SIG-M5 (cell line): ENCODE data around the gene NLRC3.

ENCODE experiments used
- DNase-seq: peaks from one replicate; lab custom pipeline; 2025; lab: John Stamatoyannopoulos, UW

The NLRC3 gene

GRCh38 chr16:3580251-3580651, 3.0 kb upstream of the NLRC3 start:
- no peak for DNase-seq

- no peak for DNase-seq
Measured at GRCh38 chr16:3579776-3580175, 2.6 kb upstream of the NLRC3 start.

GRCh38 chr16:3578610-3579551, 1.7 kb upstream of the NLRC3 start:
- no peak for DNase-seq

- no peak for DNase-seq
Measured at GRCh38 chr16:3578121-3578520, 918 bp upstream of the NLRC3 start.

GRCh38 chr16:3576211-3576610, 992 bp downstream of the NLRC3 start:
- DNase-seq, result no peak

- no peak for DNase-seq
Measured at GRCh38 chr16:3575491-3575890, 1.7 kb downstream of the NLRC3 start.

GRCh38 chr16:3574195-3574594, 3.0 kb downstream of the NLRC3 start:
- no peak for DNase-seq

- no peak for DNase-seq
Measured at GRCh38 chr16:3573146-3573815, 3.9 kb downstream of the NLRC3 start.

- no peak for DNase-seq
Measured at GRCh38 chr16:3570420-3571062, 6.7 kb downstream of the NLRC3 start.

- DNase-seq, result no peak
Measured at GRCh38 chr16:3569851-3570250, 7.4 kb downstream of the NLRC3 start.

GRCh38 chr16:3566990-3567389, 10.2 kb downstream of the NLRC3 start:
- DNase-seq, result no peak

GRCh38 chr16:3564889-3565141, 12.4 kb downstream of the NLRC3 start:
- no peak for DNase-seq

GRCh38 chr16:3564130-3564888, 12.9 kb downstream of the NLRC3 start:
- no peak for DNase-seq

- DNase-seq, result no peak
Measured at GRCh38 chr16:3562914-3563480, 14.2 kb downstream of the NLRC3 start.

GRCh38 chr16:3561626-3562025, 15.6 kb downstream of the NLRC3 start:
- DNase-seq, result no peak

GRCh38 chr16:3554351-3554928, 22.8 kb downstream of the NLRC3 start:
- no peak for DNase-seq

- no peak for DNase-seq
Measured at GRCh38 chr16:3553138-3553923, 23.9 kb downstream of the NLRC3 start.

- no peak for DNase-seq
Measured at GRCh38 chr16:3550851-3551847, 26.1 kb downstream of the NLRC3 start.

GRCh38 chr16:3549906-3550305, 27.3 kb downstream of the NLRC3 start:
- DNase-seq, result no peak

- no peak for DNase-seq
Measured at GRCh38 chr16:3548859-3549258, 28.3 kb downstream of the NLRC3 start.
